Gastroesophageal sphincter (tissue), 4 donors: Measurements from ENCODE around the gene PTPRN2. TPM values are rescaled to one million over a fixed set of nuclear protein-coding genes. Genes with fewer than 3 reads are reported as not detected.

Experiments
- ATAC-seq: fragments of 150-250 bp; one replicate; pipeline ENCODE4 v1.9.1; 2016; ENCODE audit warnings: mild to moderate bottlenecking, moderate library complexity
- H3K27ac ChIP-seq, 4 donors: fragments of 200-600 bp; sonication (generic) in 3 of 4; 1 replicate in 3 of 4; 2 replicates in 1 of 4; pipeline ENCODE4 v1.5.1; 2016 to 2019
- H3K27me3 ChIP-seq: fragments of 200-600 bp; sonication (generic); one replicate; pipeline ENCODE4 v1.5.1; 2019
- H3K36me3 ChIP-seq, 2 donors: fragments of 200-600 bp; sonication (generic); one replicate each; pipeline ENCODE4 v1.5.1; 2019; ENCODE audit warnings: control low read depth in 1 of 2
- H3K4me1 ChIP-seq, 3 donors: fragments of 200-600 bp; sonication (generic); 1 replicate in 2 of 3; 2 replicates in 1 of 3; pipeline ENCODE4 v1.5.1; 2016 to 2019; ENCODE audit warnings: control low read depth in 2 of 3
- H3K4me3 ChIP-seq, 2 donors: fragments of 200-600 bp; sonication (generic); one replicate each; pipeline ENCODE4 v1.5.1; 2019; ENCODE audit warnings: mild to moderate bottlenecking in 1 of 2, moderate library complexity in 1 of 2
- H3K9me3 ChIP-seq, 3 donors: fragments of 200-600 bp; sonication (generic); one replicate each; pipeline ENCODE4 v1.5.1; 2017 to 2019; ENCODE audit warnings: control low read depth in 2 of 3
- CTCF ChIP-seq, 4 experiments: fragments of 200-600 bp in 2 of 4; fragments of 450-650 bp in 2 of 4; sonication (generic) in 1 of 4; IDR thresholded peaks; one replicate each; pipeline ENCODE4 v1.5.1; 2017 to 2019; ENCODE audit warnings: antibody characterized with exemption in 4 of 4, mild to moderate bottlenecking in 2 of 4, moderate library complexity in 2 of 4
- EP300 ChIP-seq: sonication (generic); formaldehyde crosslinking; IDR thresholded peaks from one replicate; pipeline ENCODE4 v1.6.1; 2017; ENCODE audit warnings: antibody characterized with exemption, mild to moderate bottlenecking
- POLR2A ChIP-seq, 2 donors: fragments of 450-650 bp; IDR thresholded peaks; one replicate each; pipeline ENCODE4 v1.6.1; 2017; ENCODE audit warnings: antibody characterized with exemption in 2 of 2, mild to moderate bottlenecking in 2 of 2, moderate library complexity in 1 of 2
- POLR2AphosphoS5 ChIP-seq: sonication (generic); formaldehyde crosslinking; IDR thresholded peaks from one replicate; pipeline ENCODE4 v1.6.1; 2017; ENCODE audit warnings: antibody characterized with exemption
- WGBS, 2 donors: methylation state at CpG; one replicate each; pipeline ENCODE4 v1.1.5; 2018; ENCODE audit warnings: low coverage in 1 of 2; 5-methylcytosine and 5-hydroxymethylcytosine counted together
- total RNA-seq, 4 donors: library from RNA; depleted of rRNA; stranded (reverse); fragments of >200 nt; gene quantifications; one replicate each; pipeline ENCODE4 v1.1.0, GENCODE V29; 2016

PTPRN2 gene
- total RNA-seq, 4 donors from 2014 or later: 1.7 to 4.7 (median 3.3) TPM

- WGBS, 2 donors: 84 to 93% methylated on average over 6 to 8 of the region's 17 CpGs
- H3K27ac ChIP-seq: no peak overlapping the region
These were observed 262.9 kb downstream of the PTPRN2 start for GRCh38 chr7:158324397-158325360.

GRCh38 chr7:158323741-158324396, 263.8 kb downstream of the PTPRN2 start:
- Histone ChIP-seq H3K27me3 (peaks cover 44% of the 10 kb centered on the region), H3K36me3 (no peaks in the 10 kb centered on the region), H3K4me1 (no peaks in the 10 kb centered on the region), H3K9me3 (no peaks in the 10 kb centered on the region), H3K27ac (no peak overlapping the region), H3K4me3 (no peak overlapping the region)
- TF ChIP-seq CTCF (IDR thresholded peaks at IDR 0.05): no peak
- no peak for ATAC-seq
- WGBS, 2 donors: 62 to 65% methylated on average over 6 to 8 of the region's 21 CpGs

More at GRCh38 chr7:158324397-158325360, 262.9 kb downstream of the PTPRN2 start:
- Histone ChIP-seq H3K9me3 (no peaks in the 10 kb centered on the region), H3K4me3 (no peak overlapping the region), H3K36me3 (no peaks in the 10 kb centered on the region), H3K4me1 (no peaks in the 10 kb centered on the region), H3K27me3 (peaks cover 44% of the 10 kb centered on the region)
- TF ChIP-seq CTCF (IDR thresholded peaks at IDR 0.05): no peak
- TF ChIP-seq POLR2A (IDR thresholded peaks at IDR 0.05): no peak
- TF ChIP-seq EP300: no peak
- TF ChIP-seq POLR2AphosphoS5: no peak
- ATAC-seq: no peak

- TF ChIP-seq POLR2A (IDR thresholded peaks at IDR 0.05) (no peak), CTCF (IDR thresholded peaks at IDR 0.05) (no peak), EP300 (no peak), POLR2AphosphoS5 (no peak)
- no peak for ATAC-seq
- H3K27ac ChIP-seq: no peak overlapping the region
- H3K9me3 ChIP-seq: no peaks in the 10 kb centered on the region
- H3K36me3 ChIP-seq: no peaks in the 10 kb centered on the region
- H3K27me3 ChIP-seq: peaks cover 53% of the 10 kb centered on the region
- WGBS, 2 donors: 52 to 63% methylated on average over 4 to 7 of the region's 13 CpGs
- H3K4me3 ChIP-seq: no peak overlapping the region
- H3K4me1 ChIP-seq: no peaks in the 10 kb centered on the region
These were observed 264.8 kb downstream of the PTPRN2 start for GRCh38 chr7:158322616-158323530.

- H3K36me3 ChIP-seq: no peaks in the 10 kb centered on the region
- TF ChIP-seq EP300 (no peak), CTCF (IDR thresholded peaks at IDR 0.05) (no peak), POLR2A (IDR thresholded peaks at IDR 0.05) (no peak), POLR2AphosphoS5 (no peak)
- ATAC-seq: no peak
- no peak overlapping the region for H3K27ac ChIP-seq
- 69 to 75% methylated on average over 11 to 17 of the region's 29 CpGs for WGBS, 2 donors
- H3K9me3 ChIP-seq: no peaks in the 10 kb centered on the region
- H3K27me3 ChIP-seq: peaks cover 61% of the 10 kb centered on the region
- H3K4me3 ChIP-seq: no peak overlapping the region
- no peaks in the 10 kb centered on the region for H3K4me1 ChIP-seq
These were observed 265.5 kb downstream of the PTPRN2 start for GRCh38 chr7:158321936-158322615.
